ENCODE measurements around the gene RARA.

Gene RARA

DNA sequence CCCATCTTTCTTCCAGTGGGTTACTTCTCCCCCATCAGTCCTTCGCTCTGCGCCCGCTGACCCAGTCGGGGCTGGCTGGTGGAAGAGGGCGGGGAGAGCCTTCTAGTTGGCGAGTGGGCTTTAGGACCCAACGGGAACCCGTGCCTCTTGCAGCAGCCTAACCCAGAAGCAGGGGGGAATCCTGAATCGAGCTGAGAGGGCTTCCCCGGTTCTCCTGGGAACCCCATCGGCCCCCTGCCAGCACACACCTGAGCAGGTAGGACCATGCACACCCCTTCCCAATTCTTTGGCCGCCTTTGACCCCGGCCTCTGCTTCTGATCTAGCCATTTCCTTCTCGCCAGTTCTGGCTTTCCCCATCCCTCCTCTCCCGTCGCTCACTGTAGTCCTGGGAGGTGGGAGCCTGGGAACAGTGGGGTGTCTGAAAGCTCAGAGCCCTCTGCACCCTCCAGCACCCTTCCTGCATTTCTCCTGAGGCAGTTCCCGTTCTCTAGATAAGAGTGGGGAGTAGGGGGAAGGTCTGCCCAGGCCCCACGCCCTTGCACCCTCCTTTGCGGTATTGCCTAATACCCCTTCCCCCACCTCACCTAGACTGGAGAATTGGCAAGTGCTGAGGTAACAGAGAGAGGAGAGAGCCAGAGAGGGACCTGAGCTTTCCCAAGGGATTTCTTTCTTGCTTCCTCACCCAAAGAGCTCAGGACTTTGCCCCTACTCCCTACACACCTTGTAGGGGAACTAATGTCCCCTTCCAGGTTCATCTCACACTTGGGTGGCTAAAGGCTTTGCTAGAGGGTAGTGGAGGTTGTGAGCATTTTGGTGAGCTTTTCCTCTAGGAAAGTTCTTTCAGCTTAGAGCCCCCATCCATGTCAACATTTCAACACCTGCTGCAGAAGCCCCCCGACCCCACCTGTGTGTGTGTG lies at the start of gene RARA:
TSS of gene RARA (plus strand) at position 150 of the 918 bp plus-strand sequence. CDS start 22,039 bp downstream, outside the sequence.
- peak; percentile 74 for DNase-seq

DNA sequence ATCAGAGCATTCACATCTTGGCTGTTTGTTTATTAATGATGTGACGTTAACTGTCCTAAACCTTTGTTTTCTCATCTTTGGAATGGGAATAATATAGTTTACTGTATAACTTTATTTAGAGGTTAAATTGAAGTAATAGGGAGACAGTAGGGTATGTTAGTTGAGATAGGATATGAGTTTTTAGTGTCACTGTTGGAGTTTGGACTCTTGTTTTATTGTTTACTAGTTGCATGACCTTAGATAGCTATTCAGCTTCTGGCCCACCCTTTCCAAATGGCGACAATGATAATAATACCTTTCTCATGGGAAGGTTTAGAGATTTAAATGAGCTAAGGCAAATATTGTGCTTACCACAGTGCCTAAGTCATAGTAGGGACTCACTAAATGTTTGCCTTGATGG lies 49.5 kb upstream of the RARA start:
- no peak for DNase-seq

DNA sequence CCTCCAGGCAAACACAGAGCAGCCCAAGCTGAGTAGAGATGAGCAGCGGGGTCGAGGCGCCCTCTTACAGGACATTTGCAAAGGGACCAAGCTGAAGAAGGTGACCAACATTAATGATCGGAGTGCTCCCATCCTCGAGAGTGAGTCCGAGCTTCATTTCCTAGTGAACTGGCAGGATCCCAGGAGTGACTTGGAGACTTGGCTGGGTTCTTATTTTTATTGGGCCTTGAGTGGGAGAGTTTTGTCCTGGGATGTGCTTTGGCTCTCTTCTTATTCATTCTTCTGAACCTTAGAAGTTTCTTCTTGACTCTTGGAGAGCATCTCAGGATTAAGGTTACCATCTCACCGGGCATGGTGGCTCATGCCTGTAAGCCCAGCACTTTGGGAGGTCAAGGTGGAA lies 48.5 kb upstream of the RARA start:
- no peak for DNase-seq

DNA sequence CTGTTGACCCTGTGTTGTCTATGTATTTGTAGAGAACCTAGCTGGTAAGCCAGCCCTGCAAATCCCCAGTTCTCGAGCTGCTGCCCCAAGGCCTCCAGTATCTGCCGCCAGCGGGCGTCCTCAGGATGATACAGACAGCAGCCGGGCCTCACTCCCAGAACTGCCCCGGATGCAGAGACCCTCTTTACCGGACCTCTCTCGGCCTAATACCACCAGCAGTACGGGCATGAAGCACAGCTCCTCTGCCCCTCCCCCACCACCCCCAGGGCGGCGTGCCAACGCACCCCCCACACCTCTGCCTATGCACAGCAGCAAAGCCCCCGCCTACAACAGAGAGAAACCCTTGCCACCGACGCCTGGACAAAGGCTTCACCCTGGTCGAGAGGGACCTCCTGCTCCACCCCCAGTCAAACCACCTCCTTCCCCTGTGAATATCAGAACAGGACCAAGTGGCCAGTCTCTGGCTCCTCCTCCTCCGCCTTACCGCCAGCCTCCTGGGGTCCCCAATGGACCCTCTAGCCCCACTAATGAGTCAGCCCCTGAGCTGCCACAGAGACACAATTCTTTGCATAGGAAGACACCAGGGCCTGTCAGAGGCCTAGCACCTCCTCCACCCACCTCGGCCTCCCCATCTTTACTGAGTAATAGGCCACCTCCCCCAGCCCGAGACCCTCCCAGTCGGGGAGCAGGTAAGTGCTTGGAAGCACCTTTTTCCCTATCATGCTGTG lies 44.4 kb upstream of the RARA start:
- no peak for DNase-seq

DNA sequence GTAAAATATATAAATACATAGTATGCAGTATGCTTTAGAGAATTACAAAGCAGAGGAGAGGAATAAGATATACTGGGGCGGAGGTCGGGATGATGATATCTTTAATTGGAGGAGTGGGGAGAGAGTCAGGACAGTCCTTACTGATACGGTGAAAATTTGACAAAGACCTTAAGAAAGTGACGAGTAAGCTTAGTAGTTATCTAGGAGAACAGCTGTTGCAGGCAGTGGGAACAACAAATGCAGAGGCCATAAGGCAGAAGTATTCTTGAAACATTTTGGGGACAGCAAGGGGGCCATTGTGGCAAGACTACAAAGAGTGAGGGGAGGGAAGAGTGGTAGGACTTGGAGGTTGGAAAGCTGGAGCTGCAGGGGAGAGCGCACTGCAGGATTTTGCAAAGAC lies 43.6 kb upstream of the RARA start:
- DNase-seq: no peak

DNA sequence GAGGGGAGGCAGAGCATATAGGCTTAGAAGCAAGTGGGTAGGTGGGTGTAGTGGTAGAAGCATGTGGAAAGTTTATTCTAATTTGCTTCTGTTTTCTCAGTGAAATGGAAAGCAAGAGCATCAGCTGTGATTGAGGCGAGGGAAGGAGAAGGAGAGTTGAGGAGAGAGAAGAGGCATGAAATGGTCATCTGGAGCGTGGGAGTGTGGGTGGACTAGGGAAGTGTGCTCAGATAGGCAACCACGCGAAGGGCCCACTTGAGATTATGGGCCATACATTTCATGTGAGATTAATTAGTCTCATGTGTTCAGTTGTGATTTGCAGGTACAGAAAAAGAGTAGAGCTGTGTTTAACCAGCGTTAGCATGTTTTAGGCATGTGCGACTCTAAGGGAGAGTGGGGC lies 42.1 kb upstream of the RARA start:
- DNase-seq: no peak

DNA sequence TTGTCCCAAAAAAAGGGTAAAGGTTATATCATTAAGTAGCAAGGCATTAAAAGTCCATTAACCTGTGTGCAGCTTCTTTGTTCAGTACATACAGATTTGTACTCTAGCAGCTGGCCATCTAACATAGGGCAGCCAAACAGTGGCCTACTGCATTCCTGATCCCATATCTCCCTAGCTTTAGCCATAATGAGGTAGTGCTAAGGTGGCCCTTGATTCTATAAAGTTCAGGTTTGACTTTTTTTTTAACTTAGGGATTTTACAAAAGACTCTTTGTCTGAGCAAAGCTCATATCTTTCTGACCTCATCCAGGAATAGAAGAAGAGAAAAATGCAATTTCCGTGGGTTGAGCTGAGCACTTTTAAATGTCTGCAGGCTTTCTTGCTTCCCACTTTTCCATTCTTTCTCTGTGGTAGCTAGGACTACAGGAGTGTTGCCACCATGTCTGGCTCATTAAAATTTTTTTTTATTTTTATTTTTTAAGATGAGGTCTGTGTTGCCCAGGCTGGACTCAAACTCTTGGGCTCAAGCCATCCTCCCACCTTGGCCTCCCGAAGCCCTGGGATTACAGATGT lies 40.8 kb upstream of the RARA start:
- DNase-seq: no peak

DNA sequence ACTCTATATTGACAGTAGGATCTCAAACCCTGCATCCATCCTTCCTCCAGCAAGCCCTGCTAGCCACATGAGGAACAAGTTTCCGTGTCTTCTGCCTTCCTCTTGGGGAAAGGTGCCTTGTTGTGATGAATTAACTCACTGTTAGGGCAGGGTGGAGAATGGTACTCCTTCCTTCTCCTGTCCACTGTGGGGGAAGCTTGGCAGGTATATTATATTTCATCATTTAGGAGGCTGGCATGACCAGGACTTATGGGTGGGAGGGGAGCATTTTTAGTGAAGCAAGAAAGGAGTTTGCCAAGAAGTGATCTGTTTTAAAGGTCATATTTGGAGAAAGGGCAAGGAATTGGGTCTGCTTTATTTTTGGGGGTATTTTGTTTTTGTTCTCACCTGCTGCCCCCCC lies 30.6 kb upstream of the RARA start:
- no peak for DNase-seq

DNA sequence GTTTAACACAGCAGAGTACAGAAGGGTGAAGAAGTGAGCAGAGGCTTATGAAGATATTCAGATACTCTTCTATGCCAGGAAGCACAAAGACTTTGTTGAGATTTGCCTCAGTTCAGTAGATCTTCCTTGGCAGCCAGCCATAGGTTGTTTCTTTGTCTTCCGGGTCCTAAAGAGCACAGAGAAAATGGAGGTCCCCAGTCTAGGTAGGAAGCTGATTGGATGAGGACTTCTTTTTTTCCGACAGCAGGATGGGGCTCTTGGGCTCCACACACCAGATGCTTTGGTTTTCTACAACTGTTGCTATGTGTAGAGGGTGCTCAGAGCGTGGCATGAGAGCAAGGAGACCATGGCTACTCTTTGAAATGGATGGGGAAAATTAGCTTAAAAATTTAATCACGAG lies 29.6 kb upstream of the RARA start:
- DNase-seq: no peak

DNA sequence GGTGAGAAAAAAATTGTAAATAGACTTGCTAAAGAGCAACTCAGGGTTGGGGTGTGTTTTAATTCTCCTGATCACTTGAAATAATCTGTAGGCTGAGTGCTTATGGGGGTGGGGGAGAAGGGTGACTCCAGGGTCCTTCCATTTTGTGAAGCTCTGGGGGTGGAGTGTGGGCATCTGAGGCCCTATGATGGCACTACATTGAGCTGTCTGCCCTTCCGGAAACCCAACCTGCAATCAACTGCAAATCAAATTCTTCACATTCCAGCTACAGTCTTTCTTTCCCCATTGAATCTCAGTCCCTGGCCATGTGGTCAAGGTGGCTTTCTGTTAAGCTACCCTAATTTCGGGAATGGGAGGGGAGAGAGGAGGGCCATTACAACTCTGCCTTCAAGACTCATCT lies 27.3 kb upstream of the RARA start:
- no peak for DNase-seq

DNA sequence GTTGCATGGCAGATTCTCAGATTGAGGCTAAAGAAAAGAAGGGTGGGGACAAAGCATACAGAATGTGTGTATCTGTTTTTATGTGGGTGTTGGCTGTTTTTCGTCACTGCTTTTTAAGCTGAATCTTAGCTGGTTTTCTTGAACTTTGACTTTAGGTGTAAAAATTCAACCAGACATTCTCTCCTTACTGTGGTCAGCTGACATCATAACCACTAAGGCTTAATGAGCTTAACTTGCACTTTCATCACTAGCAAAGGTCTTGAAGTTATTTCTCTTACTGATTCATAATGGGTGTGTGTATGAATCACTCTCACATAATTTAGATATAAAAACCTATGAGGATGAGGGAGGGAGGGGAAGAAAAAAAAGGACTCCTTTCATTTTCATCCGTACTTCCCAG lies 25.3 kb upstream of the RARA start:
- no peak for DNase-seq

DNA sequence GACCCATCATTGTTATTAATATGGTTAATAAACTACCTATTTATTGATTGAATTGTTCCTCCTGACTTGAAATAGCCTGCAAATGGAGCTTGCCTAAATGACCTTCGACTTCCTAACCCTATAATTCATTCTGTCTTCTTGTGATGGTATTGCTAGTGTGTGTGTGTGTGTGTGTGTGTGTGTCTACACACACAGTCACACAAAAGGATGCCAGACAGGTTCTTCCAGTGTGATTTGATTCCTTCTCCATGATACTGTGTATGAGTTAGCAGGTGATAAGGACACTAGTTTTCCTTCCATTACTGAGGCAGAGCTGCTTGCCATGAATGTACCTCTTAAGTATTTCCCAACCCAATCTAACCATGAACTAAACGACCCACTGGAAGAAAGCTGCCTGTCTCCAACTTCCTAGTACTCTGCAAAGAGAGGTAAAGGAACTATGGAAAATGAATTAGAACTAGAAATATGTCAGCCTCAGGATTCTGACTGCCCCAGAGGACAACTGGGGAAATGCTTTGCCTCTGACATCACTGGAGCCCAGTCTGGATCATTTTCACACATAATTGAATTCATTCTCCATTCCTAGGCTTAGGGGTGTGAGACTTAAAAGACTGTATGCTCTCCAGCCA lies 24.8 kb upstream of the RARA start:
- DNase-seq: no peak

DNA sequence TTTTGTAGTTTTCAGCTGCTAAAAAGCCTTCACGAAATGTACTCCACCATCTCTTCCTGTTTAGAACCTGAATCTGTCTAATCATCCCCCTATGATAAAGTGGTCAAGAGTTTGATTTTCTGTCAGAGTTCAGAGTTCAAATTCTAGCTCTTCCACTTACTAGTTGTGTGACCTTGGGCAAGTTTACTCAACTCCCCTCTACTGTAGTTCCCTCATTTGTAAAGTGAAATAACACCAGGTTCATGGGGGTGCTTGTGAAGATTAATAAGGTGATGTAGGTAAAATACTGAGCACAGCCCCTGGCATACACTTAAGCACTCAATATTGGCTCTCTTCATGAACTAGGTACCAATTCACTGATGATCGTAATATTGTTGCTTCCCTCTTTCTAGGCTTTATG lies 22.5 kb upstream of the RARA start:
- DNase-seq: no peak

DNA sequence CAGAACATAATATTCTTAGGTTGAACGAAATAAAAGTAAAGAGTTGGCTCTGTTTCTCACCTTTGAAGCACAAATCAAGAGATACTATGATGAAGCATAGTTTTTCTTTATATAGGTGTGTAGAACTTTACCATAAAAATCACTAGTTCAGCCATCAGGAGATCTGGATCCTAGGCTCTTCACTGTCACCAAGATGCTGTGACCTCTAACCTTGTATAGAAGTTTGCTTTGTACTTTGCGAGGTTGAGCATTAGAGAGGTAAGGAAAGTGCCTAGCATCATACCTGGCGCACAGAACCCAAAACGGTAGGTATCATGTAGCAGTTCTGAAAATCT lies 21.9 kb upstream of the RARA start:
- DNase-seq: no peak

DNA sequence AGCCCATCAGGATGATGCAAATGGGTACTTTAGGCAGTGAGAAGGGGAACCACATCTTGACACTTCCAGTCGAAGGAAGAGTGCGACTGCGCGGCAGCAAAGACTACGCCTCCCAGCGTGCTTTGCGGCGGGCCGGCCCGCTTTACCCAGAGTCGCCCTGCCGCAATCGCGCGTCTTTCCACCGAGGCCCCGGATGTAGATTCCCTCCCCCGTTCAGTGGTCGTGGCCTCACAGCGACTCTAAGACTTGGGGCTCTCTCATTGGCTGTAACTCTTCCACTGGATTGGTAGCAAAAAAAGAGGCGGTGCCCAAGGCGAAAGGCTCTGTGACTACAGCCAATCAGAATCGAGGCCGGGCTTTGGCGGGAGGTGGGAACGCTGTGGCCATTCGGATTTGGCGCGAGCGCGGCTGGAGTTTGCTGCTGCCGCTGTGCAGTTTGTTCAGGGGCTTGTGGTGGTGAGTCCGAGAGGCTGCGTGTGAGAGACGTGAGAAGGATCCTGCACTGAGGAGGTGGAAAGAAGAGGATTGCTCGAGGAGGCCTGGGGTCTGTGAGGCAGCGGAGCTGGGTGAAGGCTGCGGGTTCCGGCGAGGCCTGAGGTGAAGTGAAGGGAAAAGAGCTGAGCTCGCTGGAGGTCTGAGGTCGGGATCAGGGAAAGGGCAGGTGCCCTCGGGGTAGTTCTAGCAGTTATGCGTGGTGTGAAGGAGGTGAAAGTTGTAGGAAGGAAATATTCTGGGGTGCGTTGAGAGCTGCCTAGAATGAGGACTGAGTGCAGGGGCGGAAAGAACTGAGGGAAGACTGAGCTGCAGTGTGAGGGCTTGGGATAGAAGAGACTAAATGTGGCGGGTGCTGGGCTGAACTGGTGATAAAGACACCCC lies 21.2 kb upstream of the RARA start, which contains the start of gene CDC6:
TSS of gene CDC6 (plus strand) at position 386 of the 876 bp plus-strand sequence. CDS start 1,542 bp downstream, outside the sequence.
- DNase-seq: peak; percentile 100

DNA sequence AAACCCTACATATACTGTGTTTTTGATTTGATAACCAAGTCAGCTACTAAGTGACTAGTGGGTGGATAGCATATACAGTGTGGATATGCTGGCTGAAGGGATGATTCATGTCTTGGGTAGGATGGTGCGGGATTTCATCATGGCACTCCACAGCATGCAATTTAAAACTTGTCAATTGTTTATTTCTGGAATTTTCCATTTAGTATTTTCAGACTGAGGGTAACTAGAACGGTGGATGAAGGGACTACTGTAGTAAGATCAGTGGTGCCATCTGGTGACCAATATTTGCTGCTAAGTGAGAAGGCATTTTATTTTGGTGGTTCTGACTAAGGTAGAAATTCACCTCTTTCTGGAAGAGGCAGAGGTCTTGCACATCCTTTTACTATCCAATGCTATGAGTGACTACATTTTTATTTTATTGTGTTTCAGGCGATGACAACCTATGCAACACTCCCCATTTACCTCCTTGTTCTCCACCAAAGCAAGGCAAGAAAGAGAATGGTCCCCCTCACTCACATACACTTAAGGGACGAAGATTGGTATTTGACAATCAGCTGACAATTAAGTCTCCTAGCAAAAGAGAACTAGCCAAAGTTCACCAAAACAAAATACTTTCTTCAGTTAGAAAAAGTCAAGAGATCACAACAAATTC lies 18.2 kb upstream of the RARA start:
- peak; percentile 89 for DNase-seq

DNA sequence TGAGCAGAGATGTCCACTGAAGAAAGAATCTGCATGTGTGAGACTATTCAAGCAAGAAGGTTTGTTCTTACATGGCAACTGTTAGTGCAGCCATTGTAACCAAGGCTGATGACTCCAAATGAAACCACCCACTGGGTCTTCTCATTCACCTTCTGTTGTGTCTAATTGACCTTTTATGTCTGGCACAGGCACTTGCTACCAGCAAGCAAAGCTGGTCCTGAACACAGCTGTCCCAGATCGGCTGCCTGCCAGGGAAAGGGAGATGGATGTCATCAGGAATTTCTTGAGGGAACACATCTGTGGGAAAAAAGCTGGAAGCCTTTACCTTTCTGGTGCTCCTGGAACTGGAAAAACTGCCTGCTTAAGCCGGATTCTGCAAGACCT lies 17.7 kb upstream of the RARA start:
- DNase-seq: no peak

DNA sequence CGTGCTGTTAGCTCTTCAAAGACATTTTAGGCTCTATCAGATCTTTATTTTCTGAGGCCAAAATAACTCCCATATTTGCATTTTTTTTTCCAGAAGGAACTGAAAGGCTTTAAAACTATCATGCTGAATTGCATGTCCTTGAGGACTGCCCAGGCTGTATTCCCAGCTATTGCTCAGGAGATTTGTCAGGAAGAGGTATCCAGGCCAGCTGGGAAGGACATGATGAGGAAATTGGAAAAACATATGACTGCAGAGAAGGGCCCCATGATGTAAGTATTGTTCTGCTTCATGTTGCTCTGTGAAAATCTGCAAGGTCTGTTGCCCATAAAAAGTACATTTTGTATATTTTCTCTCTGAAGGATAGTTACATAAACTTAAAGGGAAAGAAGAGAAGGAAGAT lies 15.6 kb upstream of the RARA start:
- DNase-seq: no peak

DNA sequence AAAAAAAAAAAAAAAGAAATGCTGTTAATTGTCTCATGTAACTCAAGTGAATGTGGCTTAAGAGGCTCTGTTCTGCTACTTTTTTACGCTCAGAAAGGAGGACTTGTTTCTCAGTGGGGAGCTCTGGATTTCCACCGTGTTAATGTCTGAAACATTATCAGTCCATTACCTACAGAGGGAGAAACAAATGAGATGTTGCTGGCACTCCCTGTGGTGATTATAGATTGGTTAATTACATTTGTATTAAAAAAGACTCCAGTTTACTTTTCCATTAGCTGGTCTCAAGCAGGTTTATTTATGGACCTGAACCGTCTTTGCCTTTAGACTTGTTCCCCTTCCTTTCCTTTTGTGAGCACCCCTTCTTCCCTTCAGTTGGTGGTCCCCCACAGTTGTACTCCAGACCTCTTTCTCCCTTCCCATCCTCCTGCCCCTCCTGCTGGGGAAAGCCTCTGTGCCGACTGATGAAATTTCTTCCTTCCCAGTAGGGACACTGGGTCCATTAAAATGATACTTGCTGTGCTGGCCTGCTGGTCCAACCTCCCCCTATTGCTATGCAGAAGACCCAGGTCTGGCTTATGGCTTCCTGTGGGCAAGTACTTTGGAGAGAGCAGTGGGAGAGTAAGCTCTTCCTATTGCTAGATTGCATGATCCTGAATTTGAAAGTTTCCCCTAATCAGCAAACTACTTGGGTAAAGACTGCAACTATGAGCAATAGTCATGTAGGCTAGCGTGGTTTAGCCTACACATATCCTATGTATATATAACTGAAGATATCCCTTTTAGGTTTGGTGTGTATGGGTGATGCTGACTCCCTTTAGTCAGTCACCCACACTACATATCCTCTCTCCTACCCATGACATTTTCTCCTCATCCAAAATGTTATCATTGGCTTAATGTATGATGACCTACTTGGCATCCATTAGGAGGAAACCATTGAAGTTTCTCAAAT lies 13.2 kb upstream of the RARA start:
- no peak for DNase-seq

DNA sequence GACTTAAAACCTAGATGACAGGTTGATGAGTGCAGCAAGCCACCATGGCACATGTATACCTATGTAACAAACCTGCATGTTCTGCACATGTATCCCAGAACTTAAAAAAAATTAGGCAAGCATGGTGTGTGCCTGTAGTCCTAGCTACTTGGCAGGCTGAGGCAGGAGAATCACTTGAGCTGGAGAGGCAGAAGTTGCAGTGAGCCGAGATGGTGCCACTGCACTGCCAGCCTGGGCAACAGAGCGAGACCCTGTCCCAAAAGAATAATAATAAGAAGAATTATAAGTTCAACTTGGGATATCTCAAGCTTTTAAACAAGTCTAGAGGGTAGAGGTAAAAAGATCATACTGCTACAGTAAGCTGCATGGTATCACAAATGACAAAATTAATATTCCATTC lies 11.5 kb upstream of the RARA start:
- no peak for DNase-seq

DNA sequence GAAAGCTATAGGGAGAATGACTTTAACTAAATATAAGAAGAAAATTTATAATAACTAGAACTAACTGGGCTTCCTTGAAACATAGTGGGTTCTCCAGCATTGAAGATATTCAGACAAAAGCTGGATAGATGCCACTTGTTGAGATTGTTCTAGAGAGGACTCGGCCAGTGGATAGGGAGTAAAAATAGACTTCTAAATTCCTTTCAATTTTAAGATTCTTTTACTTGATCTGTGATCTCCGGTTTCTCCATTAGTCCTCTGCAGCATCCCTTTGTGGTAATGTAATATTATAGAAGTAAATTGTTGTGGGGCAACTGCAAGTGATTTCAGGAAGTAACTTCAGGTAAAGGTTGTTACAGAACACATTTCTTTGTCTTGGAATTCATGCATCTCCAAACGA lies 10.3 kb upstream of the RARA start:
- no peak for DNase-seq
